ENCODE results near the gene CSPG4.

CSPG4 gene

DNA sequence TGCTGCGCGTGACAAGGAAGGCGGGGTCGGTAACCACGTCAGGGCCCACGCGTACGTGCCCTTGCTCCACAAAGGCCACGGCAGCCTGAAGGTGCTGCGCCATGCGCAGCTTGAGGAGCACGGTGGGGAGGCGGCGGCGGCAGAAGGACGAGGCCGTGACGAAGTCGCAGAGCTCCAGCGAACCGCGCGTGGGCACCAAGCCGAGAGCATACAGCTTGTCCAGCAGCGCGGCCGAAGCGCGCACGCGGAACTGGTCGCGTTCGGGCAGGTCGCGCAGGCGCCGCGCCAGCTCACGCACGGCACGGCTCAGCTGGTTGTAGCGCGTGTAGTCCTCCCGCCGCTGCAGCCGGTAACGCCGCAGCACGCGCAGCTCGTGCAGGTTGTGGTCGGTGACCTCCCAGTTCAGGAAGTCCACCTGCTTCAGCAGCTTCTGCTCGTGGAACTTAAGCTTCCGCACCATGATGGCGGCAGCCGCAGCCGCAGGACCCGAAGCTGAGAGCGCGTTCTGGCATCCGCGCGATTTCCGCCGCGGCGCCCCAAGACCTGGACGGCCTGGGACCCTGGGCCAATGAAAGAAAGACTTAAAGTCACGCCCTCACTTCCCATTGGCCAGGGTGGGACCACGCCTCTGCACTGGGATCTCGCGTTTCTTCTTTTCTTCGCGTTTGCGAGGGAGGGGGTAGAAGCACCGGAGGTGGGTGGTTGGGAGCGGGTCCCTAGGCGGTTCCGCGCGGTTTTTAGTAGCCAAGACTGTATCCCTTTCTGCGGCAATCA is 72.8 kb downstream of the CSPG4 start, which contains the start of gene IMP3:
Gene IMP3, minus strand, starts transcription at position 516 of the 774 bp plus-strand sequence. Its CDS starts 56 bp downstream, at position 460.
- TF ChIP-seq ZFP30 (CRISPR knock-in tag; IDR thresholded peaks at IDR 0.05) (no peak), ZNF565 (CRISPR knock-in tag; conservative IDR thresholded peaks at IDR 0.05; ENCODE audit: low read depth) (0 out of 2 replicates have a peak, but pooled peaks have one; percentile 31), PPARA (CRISPR knock-in tag; IDR thresholded peaks at IDR 0.05; ENCODE audit: borderline replicate concordance) (no peak)
- peak; percentile 96 for ATAC-seq

DNA sequence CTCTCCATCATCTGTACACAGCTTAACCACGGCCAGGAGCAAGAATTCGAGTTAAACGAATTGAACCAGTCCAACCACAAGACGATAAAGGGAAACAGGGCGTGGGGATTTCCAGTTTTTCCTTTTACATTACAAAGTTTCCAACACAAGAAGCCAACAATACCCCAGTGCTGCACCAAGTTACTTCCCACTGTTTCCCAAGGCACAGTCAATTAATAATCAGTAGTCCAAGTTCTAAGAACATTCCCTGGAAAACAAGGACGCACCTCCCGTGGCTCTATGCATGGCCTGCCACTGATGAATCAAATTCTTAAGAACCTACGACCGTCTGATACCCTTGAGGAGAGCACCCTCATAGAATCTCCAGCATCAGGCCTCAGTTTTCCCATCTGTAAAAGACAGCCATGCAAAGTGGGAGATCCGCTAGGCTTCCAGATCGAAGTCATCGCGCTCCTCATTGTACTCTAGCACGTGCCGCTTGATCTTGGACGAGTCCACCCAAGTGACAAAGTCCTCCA is 73.4 kb downstream of the CSPG4 start:
- ATAC-seq = no peak
- TF ChIP-seq, protein P1, sequence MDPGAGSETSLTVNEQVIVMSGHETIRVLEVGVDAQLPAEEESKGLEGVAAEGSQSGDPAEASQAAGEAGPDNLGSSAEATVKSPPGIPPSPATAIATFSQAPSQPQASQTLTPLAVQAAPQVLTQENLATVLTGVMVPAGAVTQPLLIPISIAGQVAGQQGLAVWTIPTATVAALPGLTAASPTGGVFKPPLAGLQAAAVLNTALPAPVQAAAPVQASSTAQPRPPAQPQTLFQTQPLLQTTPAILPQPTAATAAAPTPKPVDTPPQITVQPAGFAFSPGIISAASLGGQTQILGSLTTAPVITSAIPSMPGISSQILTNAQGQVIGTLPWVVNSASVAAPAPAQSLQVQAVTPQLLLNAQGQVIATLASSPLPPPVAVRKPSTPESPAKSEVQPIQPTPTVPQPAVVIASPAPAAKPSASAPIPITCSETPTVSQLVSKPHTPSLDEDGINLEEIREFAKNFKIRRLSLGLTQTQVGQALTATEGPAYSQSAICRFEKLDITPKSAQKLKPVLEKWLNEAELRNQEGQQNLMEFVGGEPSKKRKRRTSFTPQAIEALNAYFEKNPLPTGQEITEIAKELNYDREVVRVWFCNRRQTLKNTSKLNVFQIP (CRISPR knock-in tag; IDR thresholded peaks at IDR 0.05; ENCODE audit: borderline replicate concordance, low read depth) = no peak
- TF ChIP-seq ESRRG (CRISPR knock-in tag; IDR thresholded peaks at IDR 0.05) (no peak), OSR1 (CRISPR knock-in tag; IDR thresholded peaks at IDR 0.05) (no peak), TOX (CRISPR knock-in tag; IDR thresholded peaks at IDR 0.05; ENCODE audit: borderline replicate concordance) (no peak), GLIS3 (CRISPR knock-in tag; IDR thresholded peaks at IDR 0.05) (no peak), ARNTL (CRISPR knock-in tag; IDR thresholded peaks at IDR 0.05; ENCODE audit: borderline replicate concordance, low read depth) (no peak)
- TF ChIP-seq, protein P2, sequence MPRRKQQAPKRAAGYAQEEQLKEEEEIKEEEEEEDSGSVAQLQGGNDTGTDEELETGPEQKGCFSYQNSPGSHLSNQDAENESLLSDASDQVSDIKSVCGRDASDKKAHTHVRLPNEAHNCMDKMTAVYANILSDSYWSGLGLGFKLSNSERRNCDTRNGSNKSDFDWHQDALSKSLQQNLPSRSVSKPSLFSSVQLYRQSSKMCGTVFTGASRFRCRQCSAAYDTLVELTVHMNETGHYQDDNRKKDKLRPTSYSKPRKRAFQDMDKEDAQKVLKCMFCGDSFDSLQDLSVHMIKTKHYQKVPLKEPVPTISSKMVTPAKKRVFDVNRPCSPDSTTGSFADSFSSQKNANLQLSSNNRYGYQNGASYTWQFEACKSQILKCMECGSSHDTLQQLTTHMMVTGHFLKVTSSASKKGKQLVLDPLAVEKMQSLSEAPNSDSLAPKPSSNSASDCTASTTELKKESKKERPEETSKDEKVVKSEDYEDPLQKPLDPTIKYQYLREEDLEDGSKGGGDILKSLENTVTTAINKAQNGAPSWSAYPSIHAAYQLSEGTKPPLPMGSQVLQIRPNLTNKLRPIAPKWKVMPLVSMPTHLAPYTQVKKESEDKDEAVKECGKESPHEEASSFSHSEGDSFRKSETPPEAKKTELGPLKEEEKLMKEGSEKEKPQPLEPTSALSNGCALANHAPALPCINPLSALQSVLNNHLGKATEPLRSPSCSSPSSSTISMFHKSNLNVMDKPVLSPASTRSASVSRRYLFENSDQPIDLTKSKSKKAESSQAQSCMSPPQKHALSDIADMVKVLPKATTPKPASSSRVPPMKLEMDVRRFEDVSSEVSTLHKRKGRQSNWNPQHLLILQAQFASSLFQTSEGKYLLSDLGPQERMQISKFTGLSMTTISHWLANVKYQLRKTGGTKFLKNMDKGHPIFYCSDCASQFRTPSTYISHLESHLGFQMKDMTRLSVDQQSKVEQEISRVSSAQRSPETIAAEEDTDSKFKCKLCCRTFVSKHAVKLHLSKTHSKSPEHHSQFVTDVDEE (CRISPR knock-in tag; IDR thresholded peaks at IDR 0.05) = no peak
- TF ChIP-seq, protein P3, sequence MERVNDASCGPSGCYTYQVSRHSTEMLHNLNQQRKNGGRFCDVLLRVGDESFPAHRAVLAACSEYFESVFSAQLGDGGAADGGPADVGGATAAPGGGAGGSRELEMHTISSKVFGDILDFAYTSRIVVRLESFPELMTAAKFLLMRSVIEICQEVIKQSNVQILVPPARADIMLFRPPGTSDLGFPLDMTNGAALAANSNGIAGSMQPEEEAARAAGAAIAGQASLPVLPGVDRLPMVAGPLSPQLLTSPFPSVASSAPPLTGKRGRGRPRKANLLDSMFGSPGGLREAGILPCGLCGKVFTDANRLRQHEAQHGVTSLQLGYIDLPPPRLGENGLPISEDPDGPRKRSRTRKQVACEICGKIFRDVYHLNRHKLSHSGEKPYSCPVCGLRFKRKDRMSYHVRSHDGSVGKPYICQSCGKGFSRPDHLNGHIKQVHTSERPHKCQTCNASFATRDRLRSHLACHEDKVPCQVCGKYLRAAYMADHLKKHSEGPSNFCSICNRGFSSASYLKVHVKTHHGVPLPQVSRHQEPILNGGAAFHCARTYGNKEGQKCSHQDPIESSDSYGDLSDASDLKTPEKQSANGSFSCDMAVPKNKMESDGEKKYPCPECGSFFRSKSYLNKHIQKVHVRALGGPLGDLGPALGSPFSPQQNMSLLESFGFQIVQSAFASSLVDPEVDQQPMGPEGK (CRISPR knock-in tag; IDR thresholded peaks at IDR 0.05; ENCODE audit: borderline replicate concordance) = no peak

DNA sequence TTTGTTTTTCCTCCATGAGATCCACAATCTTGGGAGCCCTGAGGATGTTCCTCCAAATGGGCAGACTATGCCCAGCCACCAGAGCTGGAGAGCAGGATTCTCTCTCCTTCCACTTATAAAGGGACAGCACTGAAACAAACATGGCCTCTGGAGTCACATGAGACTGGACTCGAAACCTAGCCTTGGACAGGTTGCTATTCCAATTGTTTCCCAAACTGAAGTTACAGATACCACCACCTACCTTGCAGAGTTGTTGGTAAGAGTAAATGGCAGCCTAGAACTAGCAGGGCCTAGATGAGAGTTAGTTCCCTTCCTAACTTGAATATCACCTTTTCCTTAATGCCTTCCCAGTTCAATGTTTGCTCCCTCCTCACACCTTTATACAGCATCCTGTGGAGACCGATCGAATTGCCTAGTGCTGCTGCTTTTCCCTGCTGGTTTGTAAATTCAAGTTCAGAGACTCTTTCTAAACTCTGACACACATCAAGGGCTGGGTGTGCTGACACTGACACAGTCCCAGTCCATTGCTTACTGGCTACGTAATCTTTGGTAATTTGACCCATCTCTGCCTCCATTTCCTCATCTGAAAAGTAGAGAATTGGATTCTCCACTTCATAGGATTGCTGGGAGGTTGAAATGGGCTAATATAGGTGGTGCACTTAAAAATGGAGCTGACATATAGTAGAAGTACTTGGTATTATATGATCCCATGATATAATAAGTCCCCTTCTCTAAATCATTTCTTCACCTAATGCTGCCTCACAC is 75.2 kb downstream of the CSPG4 start:
- no peak for TF ChIP-seq OSR1 (CRISPR knock-in tag; IDR thresholded peaks at IDR 0.05)
- no peak for TF ChIP-seq TOX (CRISPR knock-in tag; IDR thresholded peaks at IDR 0.05; ENCODE audit: borderline replicate concordance)
- no peak for TF ChIP-seq ARNTL (CRISPR knock-in tag; IDR thresholded peaks at IDR 0.05; ENCODE audit: borderline replicate concordance, low read depth)
- TF ChIP-seq PPARA (CRISPR knock-in tag; IDR thresholded peaks at IDR 0.05; ENCODE audit: borderline replicate concordance) = no peak
- TF ChIP-seq, protein P1 (CRISPR knock-in tag; IDR thresholded peaks at IDR 0.05; ENCODE audit: borderline replicate concordance, low read depth) = no peak
- no peak for TF ChIP-seq BACH2 (CRISPR knock-in tag; IDR thresholded peaks at IDR 0.05; ENCODE audit: borderline replicate concordance)
- TF ChIP-seq ZNF565 (CRISPR knock-in tag; conservative IDR thresholded peaks at IDR 0.05; ENCODE audit: low read depth) = no peak
- no peak for TF ChIP-seq CSRNP3 (CRISPR knock-in tag; IDR thresholded peaks at IDR 0.05)
- no peak for TF ChIP-seq ZNF8 (CRISPR knock-in tag; IDR thresholded peaks at IDR 0.05)
- TF ChIP-seq GLIS3 (CRISPR knock-in tag; IDR thresholded peaks at IDR 0.05) = no peak
- TF ChIP-seq ISL1 (CRISPR knock-in tag; IDR thresholded peaks at IDR 0.05) = no peak
- TF ChIP-seq CSDC2 (CRISPR knock-in tag; IDR thresholded peaks at IDR 0.05) = no peak
- TF ChIP-seq SNAI2 (CRISPR knock-in tag; IDR thresholded peaks at IDR 0.05) = no peak
- TF ChIP-seq, protein P2 (CRISPR knock-in tag; IDR thresholded peaks at IDR 0.05) = no peak
- no peak for TF ChIP-seq ZFP30 (CRISPR knock-in tag; IDR thresholded peaks at IDR 0.05)
- no peak for TF ChIP-seq ZC3H10 (CRISPR knock-in tag; IDR thresholded peaks at IDR 0.05)
- no peak for TF ChIP-seq ZFP3 (CRISPR knock-in tag; IDR thresholded peaks at IDR 0.05)
- ATAC-seq = no peak
